Measurements from ENCODE around the gene NHLH2. TPM values are rescaled to one million over a fixed set of nuclear protein-coding genes. Genes with fewer than 3 reads are reported as not detected.

Gene NHLH2
- total RNA-seq, 1 experiment from 2014 or later, result 1.2 TPM

DNA sequence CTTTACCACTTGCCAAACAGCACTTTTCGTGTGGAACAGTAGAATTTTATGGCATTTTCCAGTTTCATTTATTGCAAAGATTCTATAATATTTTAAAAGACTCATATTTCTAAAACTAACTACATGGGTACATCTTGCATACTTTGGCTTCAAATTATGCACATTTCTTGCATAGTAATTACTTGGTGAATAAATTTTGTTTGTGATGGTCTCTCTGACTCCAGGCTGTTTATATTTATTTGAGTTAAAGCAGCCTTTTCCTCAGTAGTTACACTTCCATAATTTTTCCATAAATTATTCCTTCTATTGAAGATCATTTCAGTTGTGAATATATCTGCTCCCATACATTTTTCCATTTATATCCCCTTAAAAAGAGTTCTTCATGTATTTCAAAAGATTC lies 6.9 kb upstream of the NHLH2 start:
- H3K27ac Mint-ChIP-seq, result no peak overlapping the region

More for the DNA sequence above, 6.9 kb upstream of the NHLH2 start:
- no peaks in the 10 kb centered on the region; a peak in 1 of 5 replicates for H3K9me3 Mint-ChIP-seq
- H3T11ph ChIP-seq (ENCODE audit: low read length), result no peak overlapping the region
- H3K79me1 ChIP-seq (ENCODE audit: insufficient read depth, low read depth, low read length, poor library complexity, severe bottlenecking), result no peaks in the 10 kb centered on the region
- H3K27me3 ChIP-seq (ENCODE audit: insufficient read depth, low read length), result no peaks in the 10 kb centered on the region
- H2BK120ac ChIP-seq (ENCODE audit: low read depth, low read length, poor library complexity, severe bottlenecking), result no peak overlapping the region
- no CpG with 5 or more reads among the region's 1 CpG for WGBS (ENCODE audit: extremely low coverage, insufficient read length, low lambda C conversion rate)
- no peaks in the 10 kb centered on the region for H3K36me3 Mint-ChIP-seq (ENCODE audit: insufficient read depth in 1 of 3, low read depth in 3 of 3)
- H3K56ac ChIP-seq (ENCODE audit: insufficient read length, low read depth, low read length), result no peak overlapping the region
- H3K27me3 Mint-ChIP-seq (ENCODE audit: low read depth), result peaks cover 2% of the 10 kb centered on the region; the same call in 1 of the 2 replicates
- TF ChIP-seq, protein P1, sequence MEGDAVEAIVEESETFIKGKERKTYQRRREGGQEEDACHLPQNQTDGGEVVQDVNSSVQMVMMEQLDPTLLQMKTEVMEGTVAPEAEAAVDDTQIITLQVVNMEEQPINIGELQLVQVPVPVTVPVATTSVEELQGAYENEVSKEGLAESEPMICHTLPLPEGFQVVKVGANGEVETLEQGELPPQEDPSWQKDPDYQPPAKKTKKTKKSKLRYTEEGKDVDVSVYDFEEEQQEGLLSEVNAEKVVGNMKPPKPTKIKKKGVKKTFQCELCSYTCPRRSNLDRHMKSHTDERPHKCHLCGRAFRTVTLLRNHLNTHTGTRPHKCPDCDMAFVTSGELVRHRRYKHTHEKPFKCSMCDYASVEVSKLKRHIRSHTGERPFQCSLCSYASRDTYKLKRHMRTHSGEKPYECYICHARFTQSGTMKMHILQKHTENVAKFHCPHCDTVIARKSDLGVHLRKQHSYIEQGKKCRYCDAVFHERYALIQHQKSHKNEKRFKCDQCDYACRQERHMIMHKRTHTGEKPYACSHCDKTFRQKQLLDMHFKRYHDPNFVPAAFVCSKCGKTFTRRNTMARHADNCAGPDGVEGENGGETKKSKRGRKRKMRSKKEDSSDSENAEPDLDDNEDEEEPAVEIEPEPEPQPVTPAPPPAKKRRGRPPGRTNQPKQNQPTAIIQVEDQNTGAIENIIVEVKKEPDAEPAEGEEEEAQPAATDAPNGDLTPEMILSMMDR (conservative IDR thresholded peaks at IDR 0.05), result no peak
- no peak overlapping the region for H3K4me3 Mint-ChIP-seq
- H4K5ac ChIP-seq (ENCODE audit: insufficient read length, low read depth, low read length), result no peak overlapping the region
- H2BK20ac ChIP-seq (ENCODE audit: low read depth, low read length, poor library complexity, severe bottlenecking), result no peak overlapping the region
- H3K4me2 ChIP-seq (ENCODE audit: insufficient read depth, insufficient read length, low read length), result no peak overlapping the region
- no peaks in the 10 kb centered on the region for H3K9me3 ChIP-seq (ENCODE audit: control insufficient read depth, low read depth, low read length)
- no peaks in the 10 kb centered on the region for H4K20me1 ChIP-seq (ENCODE audit: control insufficient read depth, insufficient read depth, insufficient read length)
- H2BK15ac ChIP-seq (ENCODE audit: low read depth, low read length), result no peak overlapping the region
- H3K9ac ChIP-seq (ENCODE audit: extremely low read depth, insufficient read length, low read length), result no peak overlapping the region
- H2BK12ac ChIP-seq (ENCODE audit: insufficient read length, low read depth, low read length), result no peak overlapping the region
- H2AK5ac ChIP-seq (ENCODE audit: insufficient read length, low read length), result no peak overlapping the region
- H3K23me2 ChIP-seq (ENCODE audit: insufficient read length, low read depth, low read length, poor library complexity, severe bottlenecking), result no peaks in the 10 kb centered on the region
- H3K79me2 ChIP-seq (ENCODE audit: insufficient read depth, low read length), result no peaks in the 10 kb centered on the region
- no peaks in the 10 kb centered on the region for H3K4me1 ChIP-seq (ENCODE audit: insufficient read depth, low read length)
- H2AFZ ChIP-seq (ENCODE audit: low read length), result no peak overlapping the region
- H3K14ac ChIP-seq (ENCODE audit: insufficient read depth, low read length), result no peak overlapping the region
- DNase-seq, result no peak
- H4K8ac ChIP-seq (replicated peaks; ENCODE audit: insufficient read length, low read depth, low read length), result no peak overlapping the region
- no peak overlapping the region for H3K23ac ChIP-seq (ENCODE audit: insufficient read length, low read depth, low read length)
- no peak overlapping the region for H3K27ac ChIP-seq (ENCODE audit: insufficient read length, low read depth, low read length)
- peaks cover 3 to 7% of the 10 kb centered on the region in 2 experiments; a peak in 2 of 4 replicates for H3K4me1 Mint-ChIP-seq
- no peak overlapping the region for H3K18ac ChIP-seq (ENCODE audit: insufficient read length, low read depth, low read length)
- no peak overlapping the region for H4K91ac ChIP-seq (ENCODE audit: insufficient read length, low read depth, low read length)
- no peak overlapping the region for H2BK5ac ChIP-seq (ENCODE audit: insufficient read length, low read length)
- H3K4ac ChIP-seq (ENCODE audit: low read depth, low read length), result no peak overlapping the region
